CMK (cell line): ENCODE measurements around the gene SS18L1.

Source experiments
- DNase-seq: peaks from one replicate; pipeline ENCODE4 v3.0.0-alpha.2; 2010; ENCODE audit warnings: low read depth

SS18L1 gene

GRCh38 chr20:62156592-62157386, 13.2 kb downstream of the SS18L1 start:
- peak; percentile 36 for DNase-seq

- DNase-seq = no peak
These were observed 14.0 kb downstream of the SS18L1 start for GRCh38 chr20:62157387-62158087.

DNA sequence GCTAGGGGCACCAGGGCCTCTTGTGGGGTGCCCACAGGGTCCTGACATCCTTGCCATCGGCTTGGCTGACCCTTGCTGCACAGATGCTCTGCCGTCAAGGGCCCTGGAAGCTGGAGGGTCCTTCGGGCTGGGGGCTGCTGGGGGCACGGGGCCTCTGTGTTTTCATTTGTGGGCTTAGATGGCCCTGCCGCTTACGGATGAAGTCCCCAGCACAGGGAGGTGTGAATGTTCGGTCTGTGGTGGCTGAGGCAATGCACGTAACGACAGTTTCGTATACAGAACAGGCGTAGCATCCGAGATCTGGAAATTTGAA, 14.5 kb downstream of the SS18L1 start:
- DNase-seq = no peak

DNA sequence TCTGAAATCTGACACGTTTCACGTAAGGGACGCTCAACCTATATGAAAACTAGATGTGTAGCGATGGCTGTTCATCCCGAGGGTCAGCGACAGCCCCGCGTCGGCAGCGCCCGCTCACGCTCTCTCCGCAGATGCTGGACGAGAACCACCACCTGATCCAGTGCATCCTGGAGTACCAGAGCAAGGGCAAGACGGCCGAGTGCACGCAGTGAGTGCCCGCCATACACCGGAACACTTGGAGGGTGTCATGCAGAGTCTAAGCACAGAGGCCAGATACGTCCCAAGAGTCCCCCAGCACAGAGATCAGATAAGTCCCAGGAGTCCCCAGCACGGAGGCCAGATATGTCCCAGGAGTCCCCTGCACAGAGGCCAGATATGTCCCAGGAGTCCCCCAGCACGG, 15.0 kb downstream of the SS18L1 start:
- DNase-seq = no peak

- no peak for DNase-seq
These were observed 15.5 kb downstream of the SS18L1 start for GRCh38 chr20:62159052-62159451.

- DNase-seq = no peak
These were observed 16.3 kb downstream of the SS18L1 start for GRCh38 chr20:62159839-62160238.

DNA sequence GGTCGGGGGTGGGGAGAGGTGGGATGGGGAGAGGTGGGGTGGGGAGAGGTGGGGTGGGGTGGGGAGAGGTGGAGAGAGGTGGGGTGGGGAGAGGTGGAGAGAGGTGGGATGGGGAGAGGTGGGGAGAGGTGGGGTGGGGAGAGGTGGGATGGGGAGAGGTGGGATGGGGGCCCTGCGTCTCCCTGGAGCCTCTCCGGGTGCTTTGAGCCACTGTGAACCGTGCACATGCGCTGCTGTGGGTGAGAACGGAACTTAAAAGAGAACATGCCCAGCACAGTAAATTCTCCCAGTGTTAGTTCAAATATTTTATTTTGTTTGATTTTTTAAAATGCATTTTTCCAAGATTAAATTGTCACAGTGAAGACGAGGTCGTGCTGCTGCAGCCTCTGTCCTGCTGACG, 16.7 kb downstream of the SS18L1 start:
- DNase-seq = no peak

- no peak for DNase-seq
These were observed 17.3 kb downstream of the SS18L1 start for GRCh38 chr20:62160876-62161275.

DNA sequence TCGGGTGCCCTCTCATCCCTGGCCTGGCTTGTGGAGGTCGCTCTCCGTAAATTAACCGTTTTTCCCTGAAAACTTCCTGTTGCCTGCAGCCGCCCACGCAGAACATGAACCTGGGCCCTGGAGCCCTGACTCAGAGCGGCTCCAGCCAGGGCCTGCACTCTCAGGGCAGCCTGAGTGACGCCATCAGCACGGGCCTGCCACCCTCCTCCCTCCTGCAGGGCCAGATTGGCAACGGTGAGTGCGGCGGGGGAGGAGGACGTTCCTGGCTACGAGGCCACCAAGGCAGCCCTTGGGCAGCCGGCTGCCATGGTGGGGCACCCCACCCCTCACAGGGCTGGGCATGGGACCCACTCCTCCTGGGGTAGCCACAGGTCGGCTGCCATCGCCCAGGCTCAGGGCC, 17.8 kb downstream of the SS18L1 start:
- no peak for DNase-seq

- DNase-seq = no peak
These were observed 19.4 kb downstream of the SS18L1 start for GRCh38 chr20:62162765-62163484.

DNA sequence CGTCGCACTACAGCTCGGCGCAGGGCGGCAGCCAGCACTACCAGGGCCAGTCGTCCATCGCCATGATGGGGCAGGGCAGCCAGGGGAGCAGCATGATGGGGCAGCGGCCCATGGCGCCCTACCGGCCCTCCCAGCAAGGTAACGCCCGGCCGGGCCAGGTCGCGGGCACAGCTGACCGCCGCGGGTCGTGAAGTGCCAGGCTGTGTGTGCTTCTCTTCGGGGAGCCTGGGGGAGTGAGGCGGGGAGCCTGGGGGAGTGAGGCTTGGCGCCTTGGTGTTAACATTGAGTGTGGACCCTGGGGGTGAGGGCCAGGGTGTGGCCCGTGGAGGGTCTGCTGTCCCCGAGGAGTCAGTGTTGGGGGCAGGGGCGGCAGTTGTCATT, 19.9 kb downstream of the SS18L1 start:
- DNase-seq = no peak

DNA sequence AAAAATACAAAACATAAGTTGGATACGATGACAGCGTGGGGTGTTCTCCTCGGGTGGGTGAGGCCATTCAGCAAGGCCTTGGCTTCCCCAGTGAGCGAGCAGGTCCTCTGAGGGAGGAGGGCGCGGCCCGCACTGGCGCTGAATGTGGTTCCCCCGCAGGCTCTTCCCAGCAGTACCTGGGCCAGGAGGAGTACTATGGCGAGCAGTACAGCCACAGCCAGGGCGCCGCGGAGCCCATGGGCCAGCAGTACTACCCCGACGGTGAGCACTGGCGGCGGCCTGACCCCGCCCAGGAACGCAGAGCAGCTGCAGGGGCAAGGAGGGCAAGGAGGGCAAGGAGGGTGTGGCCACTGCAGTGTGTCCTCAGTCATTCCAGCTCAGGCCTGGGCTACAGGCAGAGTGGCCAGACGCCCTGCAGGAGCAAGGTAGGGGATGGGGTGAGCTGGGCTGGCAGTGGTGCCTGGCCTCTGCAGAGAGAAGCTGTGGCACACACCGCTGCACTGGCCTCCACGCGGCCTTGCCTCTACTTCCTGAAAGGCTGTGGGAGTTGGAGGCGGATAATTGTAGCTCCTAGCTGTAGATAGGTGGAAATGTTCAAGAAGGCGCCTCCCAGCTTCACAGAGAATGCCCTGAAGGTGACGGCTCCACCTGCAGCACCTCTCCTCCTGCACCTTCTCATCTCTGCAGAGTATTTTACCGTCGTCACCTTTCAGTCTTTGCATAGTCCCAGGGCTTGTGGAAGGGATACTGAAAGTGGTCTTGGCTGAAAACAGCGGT, 20.6 kb downstream of the SS18L1 start:
- no peak for DNase-seq

DNA sequence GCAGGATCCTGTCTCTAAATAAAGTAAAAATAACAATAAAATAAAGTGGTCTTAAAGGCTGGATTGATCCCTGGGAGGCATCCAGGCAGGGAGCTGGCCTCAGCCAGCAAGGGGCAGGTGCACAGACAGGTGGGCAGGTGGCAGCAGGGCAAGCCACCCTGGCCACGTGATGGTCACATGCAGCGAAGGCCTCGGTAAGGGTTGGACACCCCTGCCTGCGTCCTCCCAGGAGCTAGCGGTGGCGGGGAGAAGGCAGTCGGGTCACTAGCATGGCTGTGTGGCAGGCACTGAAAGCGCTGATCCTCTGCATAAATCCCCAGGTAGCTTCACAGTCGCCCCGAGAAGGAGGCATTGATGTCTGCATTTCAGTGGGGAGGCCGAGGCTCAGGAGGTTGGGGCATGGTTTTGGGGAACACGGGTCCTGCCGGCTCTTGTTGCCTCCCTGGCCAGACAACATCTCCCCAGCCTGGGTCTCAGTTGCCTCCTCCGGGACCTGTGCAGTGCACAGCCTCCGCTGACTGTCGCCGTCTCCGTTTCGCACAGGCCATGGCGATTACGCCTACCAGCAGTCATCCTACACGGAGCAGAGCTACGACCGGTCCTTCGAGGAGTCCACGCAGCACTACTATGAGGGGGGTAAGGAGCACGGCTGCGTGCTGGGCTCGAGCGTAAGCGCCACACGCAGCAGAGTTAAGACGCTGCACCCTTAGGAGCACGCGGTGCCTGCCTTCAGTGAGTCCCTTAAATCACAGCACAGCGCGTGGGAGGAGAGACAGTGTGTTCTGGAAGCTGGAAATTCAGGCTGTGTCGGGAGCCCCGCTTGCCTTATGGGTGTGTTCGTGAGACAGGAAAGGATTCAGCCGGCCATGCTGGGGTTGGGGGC, 21.6 kb downstream of the SS18L1 start:
- no peak for DNase-seq

DNA sequence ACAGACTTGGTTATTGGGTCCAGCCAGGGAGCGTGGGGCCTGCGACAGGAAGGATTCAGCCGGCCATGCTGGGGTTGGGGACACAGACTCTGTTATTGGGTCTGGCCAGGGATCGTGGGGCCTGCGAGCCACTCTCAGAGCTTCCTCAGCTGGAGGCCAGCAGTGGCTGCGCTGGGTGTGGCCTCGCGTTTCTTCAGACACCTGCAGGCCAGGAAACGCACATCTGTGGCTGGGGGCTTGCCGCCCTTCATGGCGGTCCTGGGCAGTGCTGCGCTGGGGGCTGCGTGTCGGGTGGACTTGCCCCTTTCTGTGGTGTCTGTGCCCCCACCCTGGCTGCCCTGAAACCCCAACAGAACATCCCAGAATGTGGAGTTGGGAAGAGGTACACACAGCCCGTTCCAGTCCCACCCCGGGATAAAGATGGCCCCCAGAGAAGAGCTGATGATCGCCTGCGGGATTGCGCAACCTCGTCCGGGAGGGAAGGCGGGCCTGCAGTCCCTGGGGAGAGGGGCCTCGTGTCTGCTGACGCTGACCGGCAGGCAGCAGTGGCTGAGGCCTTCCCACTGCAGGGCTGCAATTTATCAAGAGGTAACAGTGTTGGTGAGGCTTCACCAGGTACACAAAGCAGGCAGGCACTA, 22.3 kb downstream of the SS18L1 start:
- DNase-seq = no peak

GRCh38 chr20:62167474-62167873, 23.9 kb downstream of the SS18L1 start:
- DNase-seq = no peak

- DNase-seq = no peak
These were observed 24.5 kb downstream of the SS18L1 start for GRCh38 chr20:62168061-62168460.

- DNase-seq = no peak
These were observed 25.4 kb downstream of the SS18L1 start for GRCh38 chr20:62168890-62169435.

- no peak for DNase-seq
These were observed 27.0 kb downstream of the SS18L1 start for GRCh38 chr20:62170536-62170935.

DNA sequence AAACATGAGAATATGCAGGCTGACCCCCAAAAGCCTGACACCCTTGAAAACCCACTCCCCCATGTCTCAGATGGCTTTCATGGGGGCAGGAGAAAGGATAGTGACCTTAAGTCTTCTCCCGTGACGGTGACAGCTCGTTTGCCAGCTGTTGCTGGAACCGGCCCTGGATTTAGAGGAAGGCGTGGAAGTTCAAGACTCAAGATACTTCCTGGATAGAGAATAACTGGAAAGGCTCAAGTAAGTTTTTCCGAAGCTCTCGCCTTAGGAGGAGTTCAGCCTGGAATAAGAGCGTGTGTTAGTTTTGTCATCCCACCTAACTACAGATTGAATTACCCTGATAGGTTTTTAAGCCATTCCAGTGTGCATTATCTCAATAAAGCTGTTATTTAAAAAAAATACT, 27.7 kb downstream of the SS18L1 start:
- no peak for DNase-seq

DNA sequence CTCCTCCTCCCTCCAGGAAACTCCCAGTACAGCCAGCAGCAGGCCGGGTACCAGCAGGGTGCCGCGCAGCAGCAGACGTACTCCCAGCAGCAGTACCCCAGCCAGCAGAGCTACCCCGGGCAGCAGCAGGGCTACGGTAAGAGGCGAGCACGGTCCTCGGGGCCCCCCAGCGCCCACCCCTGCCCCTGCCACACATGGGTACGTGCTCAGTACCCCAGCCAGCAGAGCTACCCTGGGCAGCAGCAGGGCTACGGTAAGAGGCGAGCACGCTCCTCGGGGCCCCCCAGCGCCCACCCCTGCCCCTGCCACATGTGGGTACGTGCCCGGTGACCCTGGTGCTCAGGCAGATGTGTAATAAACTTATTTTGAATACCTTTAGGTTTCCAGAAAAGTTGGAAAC, 29.1 kb downstream of the SS18L1 start:
- no peak for DNase-seq
